C4-2B (cell line): ENCODE results near the gene POLR2H.

Experiments used
- ZFX ChIP-seq: fragments of 450-650 bp; IDR thresholded peaks from 2 replicates; pipeline ENCODE4 v1.6.1; 2017
- TF ChIP-seq, protein P1 (sequence below): fragments of 450-650 bp; conservative IDR thresholded peaks from 2 replicates; pipeline ENCODE4 v1.5.1; 2017; ENCODE audit warnings: mild to moderate bottlenecking

- TF ChIP-seq, protein P1, sequence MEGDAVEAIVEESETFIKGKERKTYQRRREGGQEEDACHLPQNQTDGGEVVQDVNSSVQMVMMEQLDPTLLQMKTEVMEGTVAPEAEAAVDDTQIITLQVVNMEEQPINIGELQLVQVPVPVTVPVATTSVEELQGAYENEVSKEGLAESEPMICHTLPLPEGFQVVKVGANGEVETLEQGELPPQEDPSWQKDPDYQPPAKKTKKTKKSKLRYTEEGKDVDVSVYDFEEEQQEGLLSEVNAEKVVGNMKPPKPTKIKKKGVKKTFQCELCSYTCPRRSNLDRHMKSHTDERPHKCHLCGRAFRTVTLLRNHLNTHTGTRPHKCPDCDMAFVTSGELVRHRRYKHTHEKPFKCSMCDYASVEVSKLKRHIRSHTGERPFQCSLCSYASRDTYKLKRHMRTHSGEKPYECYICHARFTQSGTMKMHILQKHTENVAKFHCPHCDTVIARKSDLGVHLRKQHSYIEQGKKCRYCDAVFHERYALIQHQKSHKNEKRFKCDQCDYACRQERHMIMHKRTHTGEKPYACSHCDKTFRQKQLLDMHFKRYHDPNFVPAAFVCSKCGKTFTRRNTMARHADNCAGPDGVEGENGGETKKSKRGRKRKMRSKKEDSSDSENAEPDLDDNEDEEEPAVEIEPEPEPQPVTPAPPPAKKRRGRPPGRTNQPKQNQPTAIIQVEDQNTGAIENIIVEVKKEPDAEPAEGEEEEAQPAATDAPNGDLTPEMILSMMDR, result no peak
- TF ChIP-seq ZFX, result no peak
Measured at GRCh38 chr3:184377882-184378445, 16.5 kb downstream of the POLR2H start, which contains the start of gene THPO.
